Transverse colon (tissue), 4 donors: Measurements from ENCODE around the gene FEN1. TPM values are rescaled to one million over a fixed set of nuclear protein-coding genes. Genes with fewer than 3 reads are reported as not detected.
A peak's percentile ranks its signal among the peaks of the same experiment; 100 is the strongest.

Source experiments
- DNase-seq: peaks from one replicate; pipeline ENCODE4 v3.0.0-alpha.2; 2019
- H3K27ac ChIP-seq, 4 donors: fragments of 200-600 bp; sonication (generic); 2 replicates each; pipeline ENCODE4 v1.5.1; 2016 to 2018; ENCODE audit warnings: inconsistent platforms in 4 of 4
- H3K27me3 ChIP-seq: fragments of 200-600 bp; sonication (generic); 2 replicates; pipeline ENCODE4 v1.5.1; 2017; ENCODE audit warnings: inconsistent platforms
- H3K36me3 ChIP-seq, 4 donors: fragments of 200-600 bp; sonication (generic); 2 replicates each; pipeline ENCODE4 v1.5.1; 2017 to 2019; ENCODE audit warnings: inconsistent platforms in 4 of 4
- H3K4me1 ChIP-seq, 4 donors: fragments of 200-600 bp; sonication (generic); 2 replicates each; pipeline ENCODE4 v1.5.1; 2017 to 2020; ENCODE audit warnings: inconsistent platforms in 4 of 4
- H3K4me3 ChIP-seq, 4 donors: fragments of 200-600 bp; sonication (generic); 1 replicate in 1 of 4; 2 replicates in 3 of 4; pipeline versions ENCODE4 v1.5.1 to v1.6.1; 2017 to 2019; ENCODE audit warnings: inconsistent platforms in 4 of 4
- H3K9me3 ChIP-seq, 2 donors: fragments of 200-600 bp; sonication (generic); 2 replicates each; pipeline ENCODE4 v1.5.1; 2017 to 2019; ENCODE audit warnings: inconsistent platforms in 2 of 2
- CTCF ChIP-seq, 5 experiments: fragments of 200-600 bp in 3 of 5; fragments of 450-650 bp in 2 of 5; sonication (generic) in 3 of 5; IDR thresholded peaks; 1 replicate in 2 of 5; 2 replicates in 3 of 5; pipeline ENCODE4 v1.5.1; 2016 to 2017; ENCODE audit warnings: antibody characterized with exemption in 5 of 5, inconsistent platforms in 3 of 5, mild to moderate bottlenecking in 2 of 5, moderate library complexity in 1 of 5
- EP300 ChIP-seq: sonication (generic); formaldehyde crosslinking; IDR thresholded peaks from one replicate; pipeline ENCODE4 v1.6.1; 2017; ENCODE audit warnings: antibody characterized with exemption, low read depth
- POLR2A ChIP-seq: fragments of 450-650 bp; IDR thresholded peaks from one replicate; pipeline ENCODE4 v1.6.1; 2016; ENCODE audit warnings: antibody characterized with exemption, mild to moderate bottlenecking, moderate library complexity
- POLR2AphosphoS5 ChIP-seq, 3 donors: sonication (generic); formaldehyde crosslinking; IDR thresholded peaks; one replicate each; pipeline ENCODE4 v1.6.1; 2016; ENCODE audit warnings: antibody characterized with exemption in 3 of 3
- WGBS, 2 donors: methylation state at CpG; one replicate each; pipeline ENCODE4 v1.1.5; 2018; ENCODE audit warnings: low coverage in 1 of 2; 5-methylcytosine and 5-hydroxymethylcytosine counted together
- in situ Hi-C, 4 donors: fragments of 200-750 bp; cut with MboI; loops; one replicate each; pipeline versions ENCODE4 v1.15.0 to v1.15.1; 2017; ENCODE audit warnings: low sequenced_read_pairs in 3 of 4, low pct_ligation_motif_present in 1 of 4, low pct_unique_long_range_greater_than_20kb in 1 of 4
- intact Hi-C: fragments of 100-400 bp; cut with DNase I; formaldehyde crosslinking; loops from one replicate; pipeline ENCODE4 v1.15.1; 2023; ENCODE audit warnings: low total_unique reads
- total RNA-seq, 4 donors: library from RNA; depleted of rRNA; stranded (reverse); fragments of >200 nt; gene quantifications; one replicate each; pipeline ENCODE4 v1.1.0, GENCODE V29; 2016

Gene FEN1
- total RNA-seq, 4 donors from 2014 or later, result 1.00 to 9.4 (median 4.5) TPM

GRCh38 chr11:61791737-61792309 lies 888 bp upstream of the FEN1 start:
- in situ Hi-C loops (loop anchor here in 3 of 4 donors (10.0 to 25.0 kb wide), 3 partner anchors 163 to 320 kb away; partner anchors contain the start of genes INCENP (in 2 of the 3) and BEST1 (in 1 of the 3)), intact Hi-C loops (loop anchor here (10.0 kb wide), 1 partner anchor 293 kb away; no protein-coding TSS in a partner anchor)
- WGBS, 2 donors, result 1% methylated on average over 14 of the region's 14 CpGs; no CpG with 5 or more reads in 1 of the 2 donors
- Histone ChIP-seq H3K27me3 (no peaks in the 10 kb centered on the region), H3K4me1 (peaks cover 5 to 23% (median 21%) of the 10 kb centered on the region in 4 donors), H3K27ac (peak overlapping the region; percentile 90 to 98 (median 94)), H3K9me3 (no peaks in the 10 kb centered on the region), H3K36me3 (peaks cover 0 to 27% (median 5%) of the 10 kb centered on the region in 4 donors), H3K4me3 (peak overlapping the region; percentile 75 to 81 (median 80))
- TF ChIP-seq CTCF (IDR thresholded peaks at IDR 0.05) (peak in 1 of 5 experiments; percentile 11), EP300 (no peak), POLR2A (no peak), POLR2AphosphoS5 (IDR thresholded peaks at IDR 0.05) (no peak)
- DNase-seq, result peak; percentile 76

GRCh38 chr11:61793083-61793828 lies 545 bp downstream of the FEN1 start:
- Histone ChIP-seq H3K27me3 (no peaks in the 10 kb centered on the region), H3K36me3 (peaks cover 0 to 18% (median 5%) of the 10 kb centered on the region in 4 donors), H3K27ac (peak overlapping the region; percentile 90 to 98 (median 94)), H3K4me3 (peak overlapping the region; percentile 75 to 81 (median 80)), H3K9me3 (no peaks in the 10 kb centered on the region), H3K4me1 (peaks cover 5 to 24% (median 22%) of the 10 kb centered on the region in 4 donors)
- in situ Hi-C loops (loop anchor here in 3 of 4 donors (10.0 to 25.0 kb wide), 3 partner anchors 162 to 319 kb away; partner anchors contain the start of genes INCENP (in 2 of the 3) and BEST1 (in 1 of the 3)), intact Hi-C loops (loop anchor here (10.0 kb wide), 1 partner anchor 292 kb away; no protein-coding TSS in a partner anchor)
- DNase-seq, result no peak
- no peak for TF ChIP-seq POLR2AphosphoS5 (IDR thresholded peaks at IDR 0.05)
- TF ChIP-seq EP300, result no peak
- TF ChIP-seq CTCF (IDR thresholded peaks at IDR 0.05), result no peak
- no peak for TF ChIP-seq POLR2A
- 4 to 11% methylated on average over 10 to 29 of the region's 29 CpGs for WGBS, 2 donors

- intact Hi-C loops, result loop anchor here (10.0 kb wide), 1 partner anchor 291 kb away; no protein-coding TSS in a partner anchor
These were observed 1.1 kb downstream of the FEN1 start for GRCh38 chr11:61793829-61794204.

More at GRCh38 chr11:61793829-61794204, 1.1 kb downstream of the FEN1 start:
- H3K4me3 ChIP-seq, result peak overlapping the region in 2 of 4 donors; percentile 75 to 81
- 50 to 53% methylated on average over 3 of the region's 3 CpGs for WGBS, 2 donors
- H3K27ac ChIP-seq, result no peak overlapping the region
- no peak for DNase-seq
- H3K9me3 ChIP-seq, result no peaks in the 10 kb centered on the region
- no peaks in the 10 kb centered on the region for H3K27me3 ChIP-seq
- H3K36me3 ChIP-seq, result peaks cover 0 to 12% (median 5%) of the 10 kb centered on the region in 4 donors
- in situ Hi-C loops, result loop anchor here in 3 of 4 donors (10.0 to 25.0 kb wide), 3 partner anchors 161 to 318 kb away; partner anchors contain the start of genes INCENP (in 2 of the 3) and BEST1 (in 1 of the 3)
- peaks cover 5 to 24% (median 22%) of the 10 kb centered on the region in 4 donors for H3K4me1 ChIP-seq
- TF ChIP-seq EP300 (no peak), CTCF (IDR thresholded peaks at IDR 0.05) (no peak), POLR2AphosphoS5 (IDR thresholded peaks at IDR 0.05) (no peak), POLR2A (no peak)
